Transverse colon (tissue), 4 donors: ENCODE data around the gene TRABD2B. TPM values are rescaled to one million over a fixed set of nuclear protein-coding genes. Genes with fewer than 3 reads are reported as not detected.

Source experiments
- DNase-seq: peaks from one replicate; pipeline ENCODE4 v3.0.0-alpha.2; 2019
- H3K27ac ChIP-seq, 4 donors: fragments of 200-600 bp; sonication (generic); 2 replicates each; pipeline ENCODE4 v1.5.1; 2016 to 2018; ENCODE audit warnings: inconsistent platforms in 4 of 4
- H3K27me3 ChIP-seq: fragments of 200-600 bp; sonication (generic); 2 replicates; pipeline ENCODE4 v1.5.1; 2017; ENCODE audit warnings: inconsistent platforms
- H3K36me3 ChIP-seq, 4 donors: fragments of 200-600 bp; sonication (generic); 2 replicates each; pipeline ENCODE4 v1.5.1; 2017 to 2019; ENCODE audit warnings: inconsistent platforms in 4 of 4
- H3K4me1 ChIP-seq, 4 donors: fragments of 200-600 bp; sonication (generic); 2 replicates each; pipeline ENCODE4 v1.5.1; 2017 to 2020; ENCODE audit warnings: inconsistent platforms in 4 of 4
- H3K4me3 ChIP-seq, 4 donors: fragments of 200-600 bp; sonication (generic); 1 replicate in 1 of 4; 2 replicates in 3 of 4; pipeline versions ENCODE4 v1.5.1 to v1.6.1; 2017 to 2019; ENCODE audit warnings: inconsistent platforms in 4 of 4
- H3K9me3 ChIP-seq, 2 donors: fragments of 200-600 bp; sonication (generic); 2 replicates each; pipeline ENCODE4 v1.5.1; 2017 to 2019; ENCODE audit warnings: inconsistent platforms in 2 of 2
- CTCF ChIP-seq, 5 experiments: fragments of 200-600 bp in 3 of 5; fragments of 450-650 bp in 2 of 5; sonication (generic) in 3 of 5; IDR thresholded peaks; 1 replicate in 2 of 5; 2 replicates in 3 of 5; pipeline ENCODE4 v1.5.1; 2016 to 2017; ENCODE audit warnings: antibody characterized with exemption in 5 of 5, inconsistent platforms in 3 of 5, mild to moderate bottlenecking in 2 of 5, moderate library complexity in 1 of 5
- EP300 ChIP-seq: sonication (generic); formaldehyde crosslinking; IDR thresholded peaks from one replicate; pipeline ENCODE4 v1.6.1; 2017; ENCODE audit warnings: antibody characterized with exemption, low read depth
- POLR2A ChIP-seq: fragments of 450-650 bp; IDR thresholded peaks from one replicate; pipeline ENCODE4 v1.6.1; 2016; ENCODE audit warnings: antibody characterized with exemption, mild to moderate bottlenecking, moderate library complexity
- POLR2AphosphoS5 ChIP-seq, 3 donors: sonication (generic); formaldehyde crosslinking; IDR thresholded peaks; one replicate each; pipeline ENCODE4 v1.6.1; 2016; ENCODE audit warnings: antibody characterized with exemption in 3 of 3
- WGBS, 2 donors: methylation state at CpG; one replicate each; pipeline ENCODE4 v1.1.5; 2018; ENCODE audit warnings: low coverage in 1 of 2; 5-methylcytosine and 5-hydroxymethylcytosine counted together
- in situ Hi-C, 4 donors: fragments of 200-750 bp; cut with MboI; loops; one replicate each; pipeline versions ENCODE4 v1.15.0 to v1.15.1; 2017; ENCODE audit warnings: low sequenced_read_pairs in 3 of 4, low pct_ligation_motif_present in 1 of 4, low pct_unique_long_range_greater_than_20kb in 1 of 4
- intact Hi-C: fragments of 100-400 bp; cut with DNase I; formaldehyde crosslinking; loops from one replicate; pipeline ENCODE4 v1.15.1; 2023; ENCODE audit warnings: low total_unique reads
- total RNA-seq, 4 donors: library from RNA; depleted of rRNA; stranded (reverse); fragments of >200 nt; gene quantifications; one replicate each; pipeline ENCODE4 v1.1.0, GENCODE V29; 2016

The TRABD2B gene
- total RNA-seq, 4 donors from 2014 or later, result 0.27 to 0.48 (median 0.37) TPM; not detected in 1

- Histone ChIP-seq H3K27ac (no peak overlapping the region), H3K27me3 (no peaks in the 10 kb centered on the region), H3K36me3 (no peaks in the 10 kb centered on the region), H3K9me3 (no peaks in the 10 kb centered on the region), H3K4me3 (no peak overlapping the region), H3K4me1 (no peaks in the 10 kb centered on the region)
- 64% methylated on average over 3 of the region's 4 CpGs; no CpG with 5 or more reads in 1 of the 2 donors for WGBS, 2 donors
- no peak for TF ChIP-seq CTCF (IDR thresholded peaks at IDR 0.05)
- TF ChIP-seq POLR2AphosphoS5 (IDR thresholded peaks at IDR 0.05), result no peak
- TF ChIP-seq EP300, result no peak
- no peak for TF ChIP-seq POLR2A
- intact Hi-C loops, result no loop called here
- in situ Hi-C loops, result no loop called here
- DNase-seq, result no peak
Observed at GRCh38 chr1:47912756-47913155, 84.4 kb downstream of the TRABD2B start.

DNA sequence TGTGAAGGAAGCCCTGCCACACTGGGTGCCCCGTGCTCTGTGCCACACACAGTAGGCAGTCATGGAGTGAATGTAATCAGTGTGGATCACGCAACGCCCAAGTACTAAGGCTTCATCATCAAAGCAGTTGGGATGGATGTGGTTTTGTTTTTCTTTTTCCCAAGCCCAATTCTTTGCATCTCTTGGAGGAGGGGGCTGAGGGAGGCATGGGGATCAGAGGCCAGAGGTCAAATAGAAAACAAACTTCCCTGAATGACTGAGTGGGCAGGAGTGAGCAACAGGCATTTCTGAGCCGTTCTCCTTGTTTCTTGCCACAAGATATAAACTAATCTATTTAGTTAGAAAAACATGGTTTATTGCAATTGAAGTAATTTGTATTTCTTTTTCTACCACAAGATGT, 85.3 kb downstream of the TRABD2B start:
- Histone ChIP-seq H3K36me3 (no peaks in the 10 kb centered on the region), H3K4me3 (no peak overlapping the region), H3K27ac (no peak overlapping the region), H3K4me1 (no peaks in the 10 kb centered on the region), H3K27me3 (no peaks in the 10 kb centered on the region), H3K9me3 (no peaks in the 10 kb centered on the region)
- TF ChIP-seq POLR2A (no peak), POLR2AphosphoS5 (IDR thresholded peaks at IDR 0.05) (no peak), EP300 (no peak), CTCF (IDR thresholded peaks at IDR 0.05) (no peak)
- in situ Hi-C loops (no loop called here), intact Hi-C loops (no loop called here)
- no peak for DNase-seq
- WGBS, 2 donors, result 73 to 75% methylated on average over 2 to 4 of the region's 4 CpGs

DNA sequence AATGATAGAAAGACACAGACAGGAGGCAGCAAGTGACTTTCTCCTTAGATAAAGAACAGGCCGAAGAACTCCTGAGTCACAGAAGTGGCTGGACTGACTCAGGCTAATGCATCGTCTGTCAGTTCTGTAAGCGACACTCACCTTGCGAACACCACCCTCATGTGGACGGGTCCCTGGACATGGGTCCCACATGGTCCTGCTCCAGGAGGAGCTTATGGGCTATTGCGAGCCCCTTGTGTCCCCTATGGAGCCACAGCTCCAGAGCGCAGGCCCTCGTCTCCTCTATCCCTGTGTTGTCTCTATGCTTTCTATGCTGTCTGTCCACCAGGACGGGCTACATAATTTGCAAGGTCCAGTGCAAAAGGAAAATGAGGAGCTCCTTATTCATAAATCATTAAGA, 85.8 kb downstream of the TRABD2B start:
- Histone ChIP-seq H3K36me3 (no peaks in the 10 kb centered on the region), H3K27ac (no peak overlapping the region), H3K4me1 (no peaks in the 10 kb centered on the region), H3K27me3 (no peaks in the 10 kb centered on the region), H3K4me3 (no peak overlapping the region), H3K9me3 (no peaks in the 10 kb centered on the region)
- in situ Hi-C loops, result no loop called here
- intact Hi-C loops, result no loop called here
- DNase-seq, result no peak
- no peak for TF ChIP-seq CTCF (IDR thresholded peaks at IDR 0.05)
- no peak for TF ChIP-seq EP300
- no peak for TF ChIP-seq POLR2AphosphoS5 (IDR thresholded peaks at IDR 0.05)
- no peak for TF ChIP-seq POLR2A
- 90% methylated on average over 6 to 9 of the region's 9 CpGs for WGBS, 2 donors

DNA sequence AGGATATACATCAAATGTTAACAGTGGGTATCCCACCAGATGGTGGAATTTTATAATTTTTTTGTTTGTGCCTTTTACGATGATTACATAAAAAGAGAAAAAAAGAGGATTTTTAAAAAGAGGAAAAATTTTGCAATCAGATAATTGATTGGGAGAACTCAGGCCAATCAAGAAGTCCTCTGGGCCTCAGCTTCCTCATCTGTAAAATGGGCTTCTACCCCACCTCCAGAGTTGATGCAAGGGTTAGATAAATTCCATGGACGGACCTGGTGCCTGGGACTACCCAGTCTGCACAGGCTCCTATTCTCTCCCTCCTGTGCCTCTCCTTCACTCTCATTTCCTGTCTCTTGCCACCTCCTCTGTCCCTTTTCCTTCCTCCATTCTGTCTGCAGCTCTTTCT, 88.9 kb downstream of the TRABD2B start:
- Histone ChIP-seq H3K27ac (no peak overlapping the region), H3K36me3 (no peaks in the 10 kb centered on the region), H3K4me3 (no peak overlapping the region), H3K27me3 (no peaks in the 10 kb centered on the region), H3K4me1 (no peaks in the 10 kb centered on the region), H3K9me3 (no peaks in the 10 kb centered on the region)
- in situ Hi-C loops, result no loop called here
- TF ChIP-seq EP300 (no peak), POLR2A (no peak), POLR2AphosphoS5 (IDR thresholded peaks at IDR 0.05) (no peak), CTCF (IDR thresholded peaks at IDR 0.05) (no peak)
- WGBS, 2 donors, result 80 to 87% methylated on average over 1 to 2 of the region's 2 CpGs
- no peak for DNase-seq
- intact Hi-C loops, result no loop called here
